HG02678 (cell line): ENCODE measurements around the gene GRIA3.
"Not testable (repeated sequence)": the region's sequence is repeated elsewhere in the genome, so short reads cannot be mapped to it uniquely, and the experiment has no call there.

Source experiments
- ATAC-seq: cut with Tn5 transposase; IDR thresholded peaks from one replicate; pipeline ENCODE4 v1.9.1; 2021; ENCODE audit warnings: mild to moderate bottlenecking, moderate library complexity; ENCODE audit not compliant: unreplicated experiment

GRIA3 gene

GRCh38 chrX:123518791-123519190, 334.7 kb downstream of the GRIA3 start:
- ATAC-seq = no peak

- no peak for ATAC-seq
Observed at GRCh38 chrX:123525123-123525725, 341.1 kb downstream of the GRIA3 start.

- not testable (repeated sequence) for ATAC-seq
Observed at GRCh38 chrX:123530726-123531125, 346.6 kb downstream of the GRIA3 start.
